Keratinocyte (primary cell): ENCODE measurements around the gene POFUT2. TPM values are rescaled to one million over a fixed set of nuclear protein-coding genes. Genes with fewer than 3 reads are reported as not detected.

Source experiments
- DNase-seq: peaks from one replicate; pipeline ENCODE4 v3.0.0-alpha.2; 2011; ENCODE audit warnings: low read depth, missing footprints, low spot score
- FAIRE-seq: peaks from 2 replicates; lab custom pipeline; 2011; peaks lifted over from hg19 to GRCh38; lab: Jason Lieb, UNC
- H2AFZ ChIP-seq: 2 replicates; pipeline ENCODE4 v1.6.0; 2012; ENCODE audit warnings: low read length, control low read depth, inconsistent platforms; ENCODE audit not compliant: control insufficient read depth
- H3K27ac ChIP-seq: 2 replicates; pipeline ENCODE4 v1.5.1; 2011; ENCODE audit warnings: low read length; ENCODE audit not compliant: control insufficient read depth, insufficient read depth
- H3K27me3 ChIP-seq: 3 replicates; pipeline ENCODE4 v1.6.0; 2011; ENCODE audit warnings: low read length; ENCODE audit not compliant: control insufficient read depth, insufficient read depth; ENCODE audit errors: extremely low read depth
- H3K36me3 ChIP-seq, 2 experiments: 2 replicates in 1 of 2; 3 replicates in 1 of 2; pipeline ENCODE4 v1.5.1; 2011; ENCODE audit warnings: low read length in 2 of 2, mild to moderate bottlenecking in 1 of 2; ENCODE audit not compliant: control insufficient read depth in 2 of 2, insufficient read depth in 2 of 2; ENCODE audit errors: extremely low read depth in 1 of 2
- H3K4me1 ChIP-seq: 3 replicates; pipeline ENCODE4 v1.5.1; 2011; ENCODE audit warnings: low read length; ENCODE audit not compliant: control insufficient read depth, insufficient read depth; ENCODE audit errors: extremely low read depth
- H3K4me2 ChIP-seq: 3 replicates; pipeline ENCODE4 v1.6.0; 2011; ENCODE audit warnings: low read depth, low read length; ENCODE audit not compliant: control insufficient read depth, insufficient read depth; ENCODE audit errors: extremely low read depth
- H3K4me3 ChIP-seq, 3 experiments: fragments of 200-600 bp in 1 of 3; sonication (generic) in 1 of 3; 2 replicates in 2 of 3; 3 replicates in 1 of 3; pipeline ENCODE4 v1.5.1; 2011 to 2016; ENCODE audit warnings: low read length in 3 of 3, mild to moderate bottlenecking in 3 of 3, control low read depth in 2 of 3, inconsistent platforms in 1 of 3, low read depth in 1 of 3, mixed read lengths in 1 of 3, mixed run types in 1 of 3, moderate library complexity in 1 of 3; ENCODE audit not compliant: control insufficient read depth in 2 of 3, insufficient read depth in 2 of 3; ENCODE audit errors: extremely low read depth in 1 of 3
- H3K79me2 ChIP-seq: 2 replicates; pipeline ENCODE4 v1.6.0; 2012; ENCODE audit warnings: low read length; ENCODE audit not compliant: control insufficient read depth, insufficient read depth
- H3K9ac ChIP-seq: 3 replicates; pipeline ENCODE4 v1.6.0; 2011; ENCODE audit warnings: low read length; ENCODE audit not compliant: control insufficient read depth, insufficient read depth; ENCODE audit errors: extremely low read depth
- H3K9me1 ChIP-seq: 3 replicates; pipeline ENCODE4 v1.6.0; 2011; ENCODE audit warnings: low read length; ENCODE audit not compliant: control insufficient read depth, insufficient read depth; ENCODE audit errors: extremely low read depth
- H3K9me3 ChIP-seq: 2 replicates; pipeline ENCODE4 v1.5.1; 2012; ENCODE audit warnings: low read depth, low read length; ENCODE audit not compliant: control insufficient read depth
- H4K20me1 ChIP-seq: 3 replicates; pipeline ENCODE4 v1.6.0; 2011; ENCODE audit warnings: low read length; ENCODE audit not compliant: control insufficient read depth, insufficient read depth; ENCODE audit errors: extremely low read depth
- EZH2 ChIP-seq: IDR thresholded peaks from one replicate; pipeline ENCODE4 v1.6.1; 2012; ENCODE audit warnings: inconsistent platforms, mild to moderate bottlenecking, low read length, moderate library complexity
- dilution Hi-C: fragments of 300-500 bp; cut with MboI; formaldehyde crosslinking; loops from one replicate; pipeline ENCODE4 v1.7.0; 2020; ENCODE audit warnings: low sequenced_read_pairs; ENCODE audit not compliant: extremely low pct_ligation_motif_present
- polyA plus RNA-seq, 5 experiments: library from polyadenylated mRNA; depleted of rRNA in 3 of 5; stranded (reverse) in 3 of 5; stranded (forward) in 1 of 5; unstranded in 1 of 5; fragments of >200 nt; gene quantifications; 1 replicate in 1 of 5; 2 replicates in 3 of 5; 3 replicates in 1 of 5; pipeline versions ENCODE4 v1.2.1 to v1.2.3, GENCODE V29; 2011 to 2012; ENCODE audit warnings: missing spikeins in 2 of 5, low read depth in 1 of 5, low replicate concordance in 1 of 5
- TF ChIP-seq, protein P1 (sequence below), 3 experiments: IDR thresholded peaks in 1 of 3; conservative IDR thresholded peaks in 1 of 3; optimal IDR thresholded peaks in 1 of 3; 2 replicates in 2 of 3; 3 replicates in 1 of 3; pipeline versions ENCODE3 to v1.5.1; 2011; ENCODE audit warnings: low read length in 3 of 3, mild to moderate bottlenecking in 3 of 3, moderate library complexity in 2 of 3, control low read depth in 1 of 3, inconsistent platforms in 1 of 3; ENCODE audit not compliant: insufficient read depth in 2 of 3; ENCODE audit errors: extremely low read depth in 1 of 3

POFUT2 gene
- polyA plus RNA-seq, 1 donor (not counting 4 experiments of a cell fraction or from before 2014, with no cell fraction given) = 8.8 TPM

- Histone ChIP-seq H3K4me1 (peaks cover 8% of the 10 kb centered on the region), H3K27ac (no peak overlapping the region), H3K36me3 (no peaks in the 10 kb centered on the region), H3K4me2 (peak overlapping the region; percentile 18), H3K27me3 (peaks cover 26% of the 10 kb centered on the region), H3K9me3 (no peaks in the 10 kb centered on the region), H3K9ac (no peak overlapping the region), H4K20me1 (no peaks in the 10 kb centered on the region), H3K4me3 (no peak overlapping the region), H2AFZ (no peak overlapping the region), H3K9me1 (no peaks in the 10 kb centered on the region), H3K79me2 (no peaks in the 10 kb centered on the region)
- TF ChIP-seq, protein P1, sequence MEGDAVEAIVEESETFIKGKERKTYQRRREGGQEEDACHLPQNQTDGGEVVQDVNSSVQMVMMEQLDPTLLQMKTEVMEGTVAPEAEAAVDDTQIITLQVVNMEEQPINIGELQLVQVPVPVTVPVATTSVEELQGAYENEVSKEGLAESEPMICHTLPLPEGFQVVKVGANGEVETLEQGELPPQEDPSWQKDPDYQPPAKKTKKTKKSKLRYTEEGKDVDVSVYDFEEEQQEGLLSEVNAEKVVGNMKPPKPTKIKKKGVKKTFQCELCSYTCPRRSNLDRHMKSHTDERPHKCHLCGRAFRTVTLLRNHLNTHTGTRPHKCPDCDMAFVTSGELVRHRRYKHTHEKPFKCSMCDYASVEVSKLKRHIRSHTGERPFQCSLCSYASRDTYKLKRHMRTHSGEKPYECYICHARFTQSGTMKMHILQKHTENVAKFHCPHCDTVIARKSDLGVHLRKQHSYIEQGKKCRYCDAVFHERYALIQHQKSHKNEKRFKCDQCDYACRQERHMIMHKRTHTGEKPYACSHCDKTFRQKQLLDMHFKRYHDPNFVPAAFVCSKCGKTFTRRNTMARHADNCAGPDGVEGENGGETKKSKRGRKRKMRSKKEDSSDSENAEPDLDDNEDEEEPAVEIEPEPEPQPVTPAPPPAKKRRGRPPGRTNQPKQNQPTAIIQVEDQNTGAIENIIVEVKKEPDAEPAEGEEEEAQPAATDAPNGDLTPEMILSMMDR (optimal IDR thresholded peaks at IDR 0.05 in 1 of 3, IDR thresholded peaks at IDR 0.05 in 1 of 3, conservative IDR thresholded peaks at IDR 0.05 in 1 of 3; ENCODE audit: extremely low read depth in 1 of 3, insufficient read depth in 2 of 3, low read length in 3 of 3) = no peak
- no peak for TF ChIP-seq EZH2
- dilution Hi-C loops = no loop called here
- FAIRE-seq (peak; percentile 13), DNase-seq (peak; percentile 7)
These were observed 34.5 kb downstream of the POFUT2 start for GRCh38 chr21:45253180-45253579.

DNA sequence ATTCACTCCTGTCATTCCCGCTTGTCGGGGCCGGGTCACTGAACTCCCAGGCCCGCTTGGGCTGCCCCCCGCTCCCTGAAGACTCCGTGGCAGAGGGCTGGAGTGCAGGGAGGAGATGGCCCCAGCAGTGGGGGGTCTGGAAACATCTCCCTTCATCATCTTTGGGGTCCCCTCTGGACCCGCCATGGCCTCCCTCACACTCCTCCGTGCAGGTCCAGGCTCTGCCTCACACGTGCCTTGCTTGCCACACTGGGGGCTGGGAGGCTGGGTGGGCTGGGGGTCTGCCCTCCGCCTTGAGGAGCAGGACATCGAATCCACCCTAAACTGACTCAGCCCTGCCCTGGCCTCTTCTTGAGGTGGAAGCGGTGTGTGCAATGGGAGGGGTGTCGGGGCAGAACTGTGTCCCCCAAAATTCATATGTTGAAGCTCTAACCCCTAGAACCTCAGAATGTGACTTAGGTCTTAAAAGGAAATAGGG, 35.2 kb downstream of the POFUT2 start:
- Histone ChIP-seq H3K9me3 (no peaks in the 10 kb centered on the region), H4K20me1 (no peaks in the 10 kb centered on the region), H3K79me2 (no peaks in the 10 kb centered on the region), H3K9ac (no peak overlapping the region), H2AFZ (no peak overlapping the region), H3K27me3 (peaks cover 23% of the 10 kb centered on the region), H3K36me3 (no peaks in the 10 kb centered on the region), H3K4me3 (no peak overlapping the region), H3K4me2 (no peak overlapping the region), H3K27ac (no peak overlapping the region), H3K9me1 (no peaks in the 10 kb centered on the region), H3K4me1 (peaks cover 8% of the 10 kb centered on the region)
- FAIRE-seq = no peak
- dilution Hi-C loops = no loop called here
- no peak for TF ChIP-seq EZH2
- TF ChIP-seq, protein P1 (optimal IDR thresholded peaks at IDR 0.05 in 1 of 3, IDR thresholded peaks at IDR 0.05 in 1 of 3, conservative IDR thresholded peaks at IDR 0.05 in 1 of 3; ENCODE audit: extremely low read depth in 1 of 3, insufficient read depth in 2 of 3, low read length in 3 of 3) = no peak
- DNase-seq = no peak
